ENCODE measurements around the gene DBN1.

DBN1 gene

DNA sequence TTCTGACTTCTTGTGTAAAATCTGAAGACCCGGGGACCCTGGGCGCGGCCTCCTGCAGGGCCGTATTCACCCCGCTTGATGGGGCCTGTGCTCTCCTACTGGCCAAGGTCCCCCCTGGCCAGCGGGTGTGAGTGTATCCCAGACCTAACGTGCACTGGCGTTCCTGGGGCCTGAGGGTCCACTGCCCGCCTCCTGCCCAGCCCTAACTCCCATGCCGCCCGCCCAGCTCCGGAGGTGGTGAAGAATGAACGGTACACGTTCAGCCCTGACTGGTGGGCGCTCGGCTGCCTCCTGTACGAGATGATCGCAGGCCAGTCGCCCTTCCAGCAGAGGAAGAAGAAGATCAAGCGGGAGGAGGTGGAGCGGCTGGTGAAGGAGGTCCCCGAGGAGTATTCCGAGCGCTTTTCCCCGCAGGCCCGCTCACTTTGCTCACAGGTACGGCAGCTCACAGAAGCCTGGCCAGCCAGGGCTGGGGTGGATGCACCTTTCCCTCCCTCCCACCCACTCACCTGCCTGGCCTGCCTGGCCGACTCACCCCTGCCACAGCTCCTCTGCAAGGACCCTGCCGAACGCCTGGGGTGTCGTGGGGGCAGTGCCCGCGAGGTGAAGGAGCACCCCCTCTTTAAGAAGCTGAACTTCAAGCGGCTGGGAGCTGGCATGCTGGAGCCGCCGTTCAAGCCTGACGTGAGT is 37.4 kb downstream of the DBN1 start:
- no peaks in the 10 kb centered on the region for H3K27me3 ChIP-seq (ENCODE audit: low read depth, low read length)
- peaks cover 35% of the 10 kb centered on the region for H3K36me3 ChIP-seq (replicated peaks; ENCODE audit: low read depth, low read length)
- H3K4me1 ChIP-seq (ENCODE audit: low read length), result peaks cover 11% of the 10 kb centered on the region
- H3K27ac ChIP-seq (ENCODE audit: low read length), result no peak overlapping the region
- H3K9me3 ChIP-seq (ENCODE audit: insufficient read depth, low read length), result no peaks in the 10 kb centered on the region
- H3K79me2 ChIP-seq (ENCODE audit: low read length), result no peaks in the 10 kb centered on the region
- no peak overlapping the region for H3K9ac ChIP-seq (ENCODE audit: low read length)
- H4K20me1 ChIP-seq (ENCODE audit: insufficient read depth, low read length), result no peaks in the 10 kb centered on the region; the same call in 1 of the 2 replicates
- TF ChIP-seq, protein P1, sequence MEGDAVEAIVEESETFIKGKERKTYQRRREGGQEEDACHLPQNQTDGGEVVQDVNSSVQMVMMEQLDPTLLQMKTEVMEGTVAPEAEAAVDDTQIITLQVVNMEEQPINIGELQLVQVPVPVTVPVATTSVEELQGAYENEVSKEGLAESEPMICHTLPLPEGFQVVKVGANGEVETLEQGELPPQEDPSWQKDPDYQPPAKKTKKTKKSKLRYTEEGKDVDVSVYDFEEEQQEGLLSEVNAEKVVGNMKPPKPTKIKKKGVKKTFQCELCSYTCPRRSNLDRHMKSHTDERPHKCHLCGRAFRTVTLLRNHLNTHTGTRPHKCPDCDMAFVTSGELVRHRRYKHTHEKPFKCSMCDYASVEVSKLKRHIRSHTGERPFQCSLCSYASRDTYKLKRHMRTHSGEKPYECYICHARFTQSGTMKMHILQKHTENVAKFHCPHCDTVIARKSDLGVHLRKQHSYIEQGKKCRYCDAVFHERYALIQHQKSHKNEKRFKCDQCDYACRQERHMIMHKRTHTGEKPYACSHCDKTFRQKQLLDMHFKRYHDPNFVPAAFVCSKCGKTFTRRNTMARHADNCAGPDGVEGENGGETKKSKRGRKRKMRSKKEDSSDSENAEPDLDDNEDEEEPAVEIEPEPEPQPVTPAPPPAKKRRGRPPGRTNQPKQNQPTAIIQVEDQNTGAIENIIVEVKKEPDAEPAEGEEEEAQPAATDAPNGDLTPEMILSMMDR (IDR thresholded peaks at IDR 0.05; ENCODE audit: low read depth, low read length), result no peak
- no peak for TF ChIP-seq EZH2phosphoT487 (IDR thresholded peaks at IDR 0.05; ENCODE audit: low read depth)
- H3K4me3 ChIP-seq (ENCODE audit: low read length), result no peak overlapping the region
- H2AFZ ChIP-seq (ENCODE audit: low read depth, low read length), result no peak overlapping the region
- H3K4me2 ChIP-seq (ENCODE audit: low read length), result no peak overlapping the region

DNA sequence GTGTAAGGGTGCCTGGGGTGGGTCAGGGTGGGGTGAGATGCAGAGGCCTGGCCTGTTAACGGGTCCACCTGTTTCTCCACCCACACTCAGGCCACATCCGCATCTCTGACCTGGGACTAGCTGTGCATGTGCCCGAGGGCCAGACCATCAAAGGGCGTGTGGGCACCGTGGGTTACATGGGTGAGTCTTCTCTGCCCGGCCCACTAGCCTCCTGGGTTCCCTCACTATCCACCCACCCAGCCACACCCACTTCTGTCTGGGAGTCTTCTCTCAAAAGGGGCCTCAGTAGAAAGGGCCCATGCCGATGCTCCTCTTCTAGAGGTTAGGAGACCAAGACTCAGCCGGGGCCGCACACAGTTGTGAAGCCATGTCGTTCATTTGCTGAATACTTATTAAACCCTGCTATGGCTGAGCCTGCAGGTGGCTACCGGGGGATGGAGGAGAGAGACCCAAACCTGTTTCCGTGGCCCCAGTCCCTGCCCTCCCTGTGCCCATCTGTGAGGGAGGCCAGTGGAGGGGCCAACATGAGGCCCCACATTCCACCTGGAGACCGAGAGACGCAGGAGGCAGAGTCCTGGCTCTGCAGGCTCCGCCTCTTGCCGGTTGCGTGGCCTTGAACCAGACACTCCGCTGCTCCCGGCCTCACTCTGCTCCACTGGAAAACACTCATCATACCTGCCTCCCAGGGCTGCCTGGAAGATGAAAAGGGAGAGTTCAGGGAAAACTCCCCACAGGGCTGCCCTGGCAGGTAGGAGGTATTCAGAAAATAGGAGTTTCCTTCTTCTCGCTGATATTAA is 38.3 kb downstream of the DBN1 start:
- H2AFZ ChIP-seq (ENCODE audit: low read depth, low read length), result no peak overlapping the region
- H3K79me2 ChIP-seq (ENCODE audit: low read length), result peaks cover 4% of the 10 kb centered on the region
- no peak overlapping the region for H3K27ac ChIP-seq (ENCODE audit: low read length)
- peaks cover 19% of the 10 kb centered on the region for H3K4me1 ChIP-seq (ENCODE audit: low read length)
- no peak for TF ChIP-seq EZH2phosphoT487 (IDR thresholded peaks at IDR 0.05; ENCODE audit: low read depth)
- TF ChIP-seq, protein P1 (IDR thresholded peaks at IDR 0.05; ENCODE audit: low read depth, low read length), result no peak
- peaks cover 38% of the 10 kb centered on the region for H3K36me3 ChIP-seq (replicated peaks; ENCODE audit: low read depth, low read length)
- no peaks in the 10 kb centered on the region for H3K27me3 ChIP-seq (ENCODE audit: low read depth, low read length)
- H3K9ac ChIP-seq (ENCODE audit: low read length), result no peak overlapping the region
- no peak overlapping the region for H3K4me2 ChIP-seq (ENCODE audit: low read length)
- H3K9me3 ChIP-seq (ENCODE audit: insufficient read depth, low read length), result no peaks in the 10 kb centered on the region
- H3K4me3 ChIP-seq (ENCODE audit: low read length), result no peak overlapping the region
- no peaks in the 10 kb centered on the region; the same call in 1 of the 2 replicates for H4K20me1 ChIP-seq (ENCODE audit: insufficient read depth, low read length)

- Histone ChIP-seq H2AFZ (ENCODE audit: low read depth, low read length) (no peak overlapping the region), H3K4me3 (ENCODE audit: low read length) (no peak overlapping the region), H3K27me3 (ENCODE audit: low read depth, low read length) (no peaks in the 10 kb centered on the region), H3K4me1 (ENCODE audit: low read length) (peaks cover 26% of the 10 kb centered on the region), H3K36me3 (replicated peaks; ENCODE audit: low read depth, low read length) (peaks cover 38% of the 10 kb centered on the region), H3K4me2 (ENCODE audit: low read length) (no peak overlapping the region), H3K79me2 (ENCODE audit: low read length) (peaks cover 11% of the 10 kb centered on the region), H4K20me1 (ENCODE audit: insufficient read depth, low read length) (peaks cover 7% of the 10 kb centered on the region), H3K9ac (ENCODE audit: low read length) (no peak overlapping the region), H3K9me3 (ENCODE audit: insufficient read depth, low read length) (no peaks in the 10 kb centered on the region), H3K27ac (ENCODE audit: low read length) (no peak overlapping the region)
- no peak for TF ChIP-seq EZH2phosphoT487 (IDR thresholded peaks at IDR 0.05; ENCODE audit: low read depth)
- TF ChIP-seq, protein P1 (IDR thresholded peaks at IDR 0.05; ENCODE audit: low read depth, low read length), result no peak
Observed at GRCh38 chr5:177434437-177434836, 39.0 kb downstream of the DBN1 start.

- H3K36me3 ChIP-seq (replicated peaks; ENCODE audit: low read depth, low read length), result peaks cover 38% of the 10 kb centered on the region
- H3K9me3 ChIP-seq (ENCODE audit: insufficient read depth, low read length), result no peaks in the 10 kb centered on the region
- no peak overlapping the region for H3K4me2 ChIP-seq (ENCODE audit: low read length)
- no peak overlapping the region for H3K4me3 ChIP-seq (ENCODE audit: low read length)
- H3K79me2 ChIP-seq (ENCODE audit: low read length), result peaks cover 18% of the 10 kb centered on the region
- TF ChIP-seq, protein P1 (IDR thresholded peaks at IDR 0.05; ENCODE audit: low read depth, low read length), result no peak
- no peak for TF ChIP-seq EZH2phosphoT487 (IDR thresholded peaks at IDR 0.05; ENCODE audit: low read depth)
- no peak overlapping the region for H3K9ac ChIP-seq (ENCODE audit: low read length)
- H2AFZ ChIP-seq (ENCODE audit: low read depth, low read length), result no peak overlapping the region
- H3K27ac ChIP-seq (ENCODE audit: low read length), result no peak overlapping the region
- H3K27me3 ChIP-seq (ENCODE audit: low read depth, low read length), result no peaks in the 10 kb centered on the region
- H4K20me1 ChIP-seq (ENCODE audit: insufficient read depth, low read length), result peaks cover 13% of the 10 kb centered on the region
- H3K4me1 ChIP-seq (ENCODE audit: low read length), result peaks cover 33% of the 10 kb centered on the region
Observed at GRCh38 chr5:177433658-177434217, 39.7 kb downstream of the DBN1 start.
